GM12891 (cell line): ENCODE data around the gene TSPAN10.

Experiments
- POLR2A ChIP-seq: IDR thresholded peaks from 2 replicates; pipeline ENCODE4 v1.6.1; 2011; ENCODE audit warnings: low read depth, low read length, control low read depth
- POLR2AphosphoS5 ChIP-seq: IDR thresholded peaks from 2 replicates; pipeline ENCODE4 v1.6.1; 2011; ENCODE audit warnings: low read depth, low read length, control low read depth
- POU2F2 ChIP-seq: IDR thresholded peaks from 2 replicates; pipeline ENCODE4 v1.6.1; 2011; ENCODE audit warnings: low read depth, mild to moderate bottlenecking, control low read depth, low read length, moderate library complexity
- SPI1 ChIP-seq: IDR thresholded peaks from 2 replicates; pipeline ENCODE4 v1.6.1; 2011; ENCODE audit warnings: low read depth, low read length, control low read depth
- TAF1 ChIP-seq: IDR thresholded peaks from 2 replicates; pipeline ENCODE4 v1.6.1; 2011; ENCODE audit warnings: low read depth, low read length, control low read depth

- TF ChIP-seq POLR2A = no peak
- TF ChIP-seq TAF1 = no peak
- no peak for TF ChIP-seq SPI1
- no peak for TF ChIP-seq POLR2AphosphoS5
- TF ChIP-seq POU2F2 = no peak
Observed at GRCh38 chr17:81673561-81674258, 36.7 kb downstream of the TSPAN10 start.
